H9 (cell line): ENCODE data around the gene TRABD2B. TPM values are rescaled to one million over a fixed set of nuclear protein-coding genes. Genes with fewer than 3 reads are reported as not detected.

Source experiments
- DNase-seq: peaks from one replicate; pipeline ENCODE4 v3.0.0-alpha.2; 2017
- H2AFZ ChIP-seq: one replicate; pipeline ENCODE4 v1.6.1; 2013; ENCODE audit warnings: mild to moderate bottlenecking, low read length, control low read depth, moderate library complexity
- H2AK5ac ChIP-seq: 2 replicates; pipeline ENCODE4 v1.6.1; 2013; ENCODE audit warnings: low read length, control low read depth, mixed read lengths; ENCODE audit not compliant: insufficient read length
- H2BK120ac ChIP-seq: one replicate; pipeline ENCODE4 v1.6.1; 2013; ENCODE audit warnings: low read depth, mild to moderate bottlenecking, low read length, control low read depth, inconsistent platforms; ENCODE audit not compliant: poor library complexity, severe bottlenecking
- H2BK12ac ChIP-seq: 2 replicates; pipeline ENCODE4 v1.6.1; 2013; ENCODE audit warnings: low read length, control low read depth, mixed read lengths, low read depth; ENCODE audit not compliant: insufficient read length
- H2BK15ac ChIP-seq: 2 replicates; pipeline ENCODE4 v1.6.1; 2013; ENCODE audit warnings: low read depth, low read length, control low read depth
- H2BK20ac ChIP-seq: one replicate; pipeline ENCODE4 v1.6.1; 2013; ENCODE audit warnings: low read depth, mild to moderate bottlenecking, low read length, control low read depth, inconsistent platforms; ENCODE audit not compliant: poor library complexity, severe bottlenecking
- H2BK5ac ChIP-seq: 2 replicates; pipeline ENCODE4 v1.6.1; 2013; ENCODE audit warnings: low read length, control low read depth, mixed read lengths; ENCODE audit not compliant: insufficient read length
- H3K14ac ChIP-seq: 2 replicates; pipeline ENCODE4 v1.6.1; 2013; ENCODE audit warnings: low read length, control low read depth; ENCODE audit not compliant: insufficient read depth
- H3K18ac ChIP-seq: 2 replicates; pipeline ENCODE4 v1.6.1; 2013; ENCODE audit warnings: low read depth, mild to moderate bottlenecking, mixed read lengths, low read length, control low read depth; ENCODE audit not compliant: insufficient read length
- H3K23ac ChIP-seq: 2 replicates; pipeline ENCODE4 v1.6.1; 2013; ENCODE audit warnings: low read length, control low read depth, mixed read lengths, low read depth; ENCODE audit not compliant: insufficient read length
- H3K23me2 ChIP-seq: 2 replicates; pipeline ENCODE4 v1.6.1; 2013; ENCODE audit warnings: low read depth, mild to moderate bottlenecking, mixed read lengths, low read length, control low read depth; ENCODE audit not compliant: insufficient read length, poor library complexity, severe bottlenecking
- H3K27ac ChIP-seq: 2 replicates; pipeline ENCODE4 v1.5.1; 2013; ENCODE audit warnings: low read length, control low read depth, mixed read lengths, low read depth; ENCODE audit not compliant: insufficient read length
- H3K27me3 ChIP-seq: 2 replicates; pipeline ENCODE4 v1.6.1; 2013; ENCODE audit warnings: low read length, control low read depth, inconsistent platforms; ENCODE audit not compliant: insufficient read depth
- H3K4ac ChIP-seq: 2 replicates; pipeline ENCODE4 v1.6.1; 2013; ENCODE audit warnings: low read depth, mild to moderate bottlenecking, control low read depth, inconsistent platforms, low read length, moderate library complexity
- H3K4me1 ChIP-seq: 2 replicates; pipeline ENCODE4 v1.6.1; 2013; ENCODE audit warnings: low read length, control low read depth, inconsistent platforms; ENCODE audit not compliant: insufficient read depth
- H3K4me2 ChIP-seq: 2 replicates; pipeline ENCODE4 v1.6.1; 2013; ENCODE audit warnings: low read length, control low read depth, mixed read lengths; ENCODE audit not compliant: insufficient read length, insufficient read depth
- H3K56ac ChIP-seq: 2 replicates; pipeline ENCODE4 v1.6.1; 2013; ENCODE audit warnings: low read depth, mild to moderate bottlenecking, mixed read lengths, low read length, control low read depth; ENCODE audit not compliant: insufficient read length
- H3K79me1 ChIP-seq: 2 replicates; pipeline ENCODE4 v1.6.1; 2013; ENCODE audit warnings: low read depth, mild to moderate bottlenecking, moderate library complexity, low read length, control low read depth, inconsistent platforms; ENCODE audit not compliant: insufficient read depth, poor library complexity, severe bottlenecking
- H3K79me2 ChIP-seq: 2 replicates; pipeline ENCODE4 v1.6.1; 2013; ENCODE audit warnings: low read length, control low read depth, inconsistent platforms; ENCODE audit not compliant: insufficient read depth
- H3K9ac ChIP-seq: 2 replicates; pipeline ENCODE4 v1.6.1; 2013; ENCODE audit warnings: low read length, control low read depth, mixed read lengths; ENCODE audit not compliant: insufficient read length; ENCODE audit errors: extremely low read depth
- H3K9me3 ChIP-seq: one replicate; pipeline ENCODE4 v1.6.1; 2013; ENCODE audit warnings: low read depth, low read length, inconsistent platforms; ENCODE audit not compliant: control insufficient read depth
- H3T11ph ChIP-seq: one replicate; pipeline ENCODE4 v1.6.1; 2013; ENCODE audit warnings: mild to moderate bottlenecking, low read length, control low read depth, inconsistent platforms
- H4K20me1 ChIP-seq: one replicate; pipeline ENCODE4 v1.6.1; 2013; ENCODE audit not compliant: control insufficient read depth, insufficient read length, insufficient read depth
- H4K5ac ChIP-seq: 2 replicates; pipeline ENCODE4 v1.6.1; 2013; ENCODE audit warnings: low read depth, mild to moderate bottlenecking, mixed read lengths, low read length, control low read depth; ENCODE audit not compliant: insufficient read length
- H4K8ac ChIP-seq: replicated peaks from 2 replicates; pipeline ENCODE4 v1.6.1; 2013; ENCODE audit warnings: low read length, control low read depth, mixed read lengths, low read depth; ENCODE audit not compliant: insufficient read length
- H4K91ac ChIP-seq: 2 replicates; pipeline ENCODE4 v1.6.1; 2013; ENCODE audit warnings: low read depth, mild to moderate bottlenecking, moderate library complexity, mixed read lengths, low read length, control low read depth; ENCODE audit not compliant: insufficient read length
- H3K27ac Mint-ChIP-seq, 3 experiments: 2 replicates in 2 of 3; 3 replicates in 1 of 3; pipeline ENCODE4 v1.8.0; 2020 to 2021; ENCODE audit warnings: mixed read lengths in 3 of 3, mild to moderate bottlenecking in 1 of 3, moderate library complexity in 1 of 3
- H3K27me3 Mint-ChIP-seq: 2 replicates; pipeline ENCODE4 v1.8.0; 2021; ENCODE audit warnings: low read depth, mild to moderate bottlenecking, moderate library complexity, mixed read lengths
- H3K36me3 Mint-ChIP-seq, 3 experiments: 2 replicates in 2 of 3; 3 replicates in 1 of 3; pipeline ENCODE4 v1.8.0; 2020 to 2021; ENCODE audit warnings: low read depth in 3 of 3, mixed read lengths in 3 of 3; ENCODE audit not compliant: insufficient read depth in 1 of 3
- H3K4me1 Mint-ChIP-seq, 2 experiments: 2 replicates each; pipeline ENCODE4 v1.8.0; 2020; ENCODE audit warnings: mixed read lengths in 2 of 2
- H3K4me3 Mint-ChIP-seq, 2 experiments: 2 replicates in 1 of 2; 3 replicates in 1 of 2; pipeline ENCODE4 v1.8.0; 2020 to 2021; ENCODE audit warnings: mild to moderate bottlenecking in 2 of 2, mixed read lengths in 2 of 2, moderate library complexity in 1 of 2
- H3K9me3 Mint-ChIP-seq, 2 experiments: 2 replicates in 1 of 2; 3 replicates in 1 of 2; pipeline ENCODE4 v1.8.0; 2020; ENCODE audit warnings: mild to moderate bottlenecking in 2 of 2, mixed read lengths in 2 of 2, moderate library complexity in 1 of 2
- WGBS: extraction: QIAGEN DNeasy Blood & Tissue Kit; methylation state at CpG from one replicate; pipeline ENCODE4 v1.1.7; 2013; ENCODE audit warnings: missing lambda C conversion rate, low lambda C conversion rate, mixed read lengths; ENCODE audit not compliant: insufficient read length; ENCODE audit errors: extremely low coverage; 5-methylcytosine and 5-hydroxymethylcytosine counted together
- total RNA-seq: library from RNA; stranded (reverse); gene quantifications from 2 replicates; pipeline ENCODE4 v1.2.1, GENCODE V29; 2021
- TF ChIP-seq, protein P1 (sequence below): fragments of 200-600 bp; sonication (generic); conservative IDR thresholded peaks from 3 replicates; pipeline ENCODE4 v1.8.0; 2021; ENCODE audit warnings: antibody characterized with exemption, mild to moderate bottlenecking

The TRABD2B gene
- total RNA-seq, 1 experiment from 2014 or later, result 2.3 TPM

DNA sequence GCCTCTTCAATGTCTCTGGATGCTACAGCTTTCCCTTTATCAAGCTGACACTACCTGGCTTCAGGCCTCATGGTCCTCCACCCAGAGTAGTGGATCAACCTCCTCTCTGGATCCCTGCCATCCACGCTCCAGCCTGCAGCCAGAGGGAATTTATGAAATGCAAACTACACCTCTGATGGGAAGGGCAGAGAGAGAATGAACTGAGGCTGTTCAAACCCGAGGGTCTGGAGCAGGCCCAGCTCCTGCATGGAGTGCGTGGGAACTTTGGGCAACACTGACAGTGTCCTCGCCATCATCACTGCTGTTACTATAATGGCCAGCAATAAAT, 157.8 kb downstream of the TRABD2B start:
- Histone ChIP-seq H3K27ac (no peak overlapping the region), H4K91ac (no peak overlapping the region), H2AFZ (no peak overlapping the region), H3K4me1 (peaks cover 10% of the 10 kb centered on the region), H3K79me2 (no peaks in the 10 kb centered on the region), H2BK12ac (no peak overlapping the region), H4K5ac (no peak overlapping the region), H3K27me3 (no peaks in the 10 kb centered on the region), H3K79me1 (no peaks in the 10 kb centered on the region), H3K14ac (no peak overlapping the region), H2BK5ac (no peak overlapping the region), H2AK5ac (no peak overlapping the region), H3K4ac (no peak overlapping the region), H3K4me2 (no peak overlapping the region), H3T11ph (no peak overlapping the region), H3K23ac (no peak overlapping the region), H2BK20ac (no peak overlapping the region), H4K8ac (no peak overlapping the region), H2BK15ac (no peak overlapping the region), H4K20me1 (no peaks in the 10 kb centered on the region), H3K9ac (no peak overlapping the region), H3K18ac (no peak overlapping the region), H3K9me3 (no peaks in the 10 kb centered on the region), H3K56ac (no peak overlapping the region), H2BK120ac (no peak overlapping the region), H3K23me2 (no peaks in the 10 kb centered on the region)
- peaks cover 27 to 30% of the 10 kb centered on the region in 2 experiments for H3K4me1 Mint-ChIP-seq
- H3K4me3 Mint-ChIP-seq, result no peak overlapping the region
- TF ChIP-seq, protein P1, sequence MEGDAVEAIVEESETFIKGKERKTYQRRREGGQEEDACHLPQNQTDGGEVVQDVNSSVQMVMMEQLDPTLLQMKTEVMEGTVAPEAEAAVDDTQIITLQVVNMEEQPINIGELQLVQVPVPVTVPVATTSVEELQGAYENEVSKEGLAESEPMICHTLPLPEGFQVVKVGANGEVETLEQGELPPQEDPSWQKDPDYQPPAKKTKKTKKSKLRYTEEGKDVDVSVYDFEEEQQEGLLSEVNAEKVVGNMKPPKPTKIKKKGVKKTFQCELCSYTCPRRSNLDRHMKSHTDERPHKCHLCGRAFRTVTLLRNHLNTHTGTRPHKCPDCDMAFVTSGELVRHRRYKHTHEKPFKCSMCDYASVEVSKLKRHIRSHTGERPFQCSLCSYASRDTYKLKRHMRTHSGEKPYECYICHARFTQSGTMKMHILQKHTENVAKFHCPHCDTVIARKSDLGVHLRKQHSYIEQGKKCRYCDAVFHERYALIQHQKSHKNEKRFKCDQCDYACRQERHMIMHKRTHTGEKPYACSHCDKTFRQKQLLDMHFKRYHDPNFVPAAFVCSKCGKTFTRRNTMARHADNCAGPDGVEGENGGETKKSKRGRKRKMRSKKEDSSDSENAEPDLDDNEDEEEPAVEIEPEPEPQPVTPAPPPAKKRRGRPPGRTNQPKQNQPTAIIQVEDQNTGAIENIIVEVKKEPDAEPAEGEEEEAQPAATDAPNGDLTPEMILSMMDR, result no peak
- peaks cover 3% of the 10 kb centered on the region for H3K27me3 Mint-ChIP-seq
- H3K36me3 Mint-ChIP-seq, result peaks cover 0 to 3% (median 0%) of the 10 kb centered on the region in 3 experiments; a peak in 2 of 7 replicates
- no peak for DNase-seq
- no peak overlapping the region for H3K27ac Mint-ChIP-seq
- no CpG with 5 or more reads among the region's 4 CpGs for WGBS
- H3K9me3 Mint-ChIP-seq, result peaks cover 5 to 6% of the 10 kb centered on the region in 2 experiments; a peak in 4 of 5 replicates
